ENCODE data around the gene SLC35F4.

- TF ChIP-seq CTCF (optimal IDR thresholded peaks at IDR 0.05 in 1 of 3, IDR thresholded peaks at IDR 0.05 in 1 of 3, conservative IDR thresholded peaks at IDR 0.05 in 1 of 3; ENCODE audit: extremely low read depth in 1 of 3, insufficient read depth in 2 of 3, low read length in 3 of 3): no peak
- no peak for TF ChIP-seq EZH2 (IDR thresholded peaks at IDR 0.05; ENCODE audit: low read length)
Measured at GRCh38 chr14:57869617-57870016, 3.7 kb upstream of the SLC35F4 start.
